Posterior cingulate gyrus (tissue), 11 donors: ENCODE data around the gene AP3B2.
"Not testable (repeated sequence)": the region's sequence is repeated elsewhere in the genome, so short reads cannot be mapped to it uniquely, and the experiment has no call there.

Experiments used
- DNase-seq, 10 donors: peaks; one replicate each; pipeline versions ENCODE4 v3.0.0 to v3.0.0-alpha.2; 2020 to 2021; ENCODE audit warnings: mixed read lengths in 3 of 10
- intact Hi-C: fragments of 100-400 bp; cut with DNase I; formaldehyde crosslinking; loops from one replicate; pipeline ENCODE4 v1.15.1; 2023

Gene AP3B2

DNA sequence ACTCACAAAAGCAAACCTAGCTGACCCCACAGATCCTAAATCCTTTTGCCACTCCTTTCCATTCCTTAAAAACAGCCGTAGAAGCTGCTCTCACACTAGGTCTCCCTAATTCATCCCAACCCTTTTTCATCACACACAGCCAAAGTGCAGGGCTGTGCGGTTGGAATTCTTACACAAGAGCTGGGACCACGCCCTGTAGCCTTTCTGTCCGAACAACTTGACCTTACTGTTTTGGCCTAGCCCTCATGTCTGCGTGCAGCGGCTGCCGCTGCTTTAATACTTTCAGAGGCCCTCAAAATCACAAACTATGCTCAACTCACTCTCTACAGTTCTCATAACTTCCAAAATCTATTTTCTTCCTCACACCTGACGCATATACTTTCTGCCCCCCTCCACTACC lies 3.8 kb downstream of the AP3B2 start:
- intact Hi-C loops, result loop anchor here (5.0 kb wide), 1 partner anchor 164 kb away; the partner anchor contains the start of gene RPS17
- not testable (repeated sequence) for DNase-seq

DNA sequence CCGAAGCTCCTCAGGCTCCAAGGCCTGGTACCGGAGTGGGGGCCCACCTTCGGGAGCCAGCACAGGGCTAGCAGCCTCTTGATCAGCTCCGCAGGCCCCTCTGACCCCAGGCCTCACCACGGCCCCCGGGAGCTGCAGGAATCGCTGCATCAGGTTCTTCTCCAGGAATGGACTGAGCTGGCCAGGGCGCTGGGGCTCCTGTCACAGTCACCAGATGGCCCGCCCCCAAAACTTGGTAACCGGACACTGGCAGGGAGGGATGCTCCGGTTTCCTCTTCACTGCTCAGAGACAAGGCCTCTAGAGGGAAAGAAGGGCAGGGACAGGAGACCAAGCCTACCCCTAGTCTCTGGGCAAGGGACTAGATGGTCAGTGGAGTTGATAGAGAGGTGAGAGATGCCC lies 9.9 kb downstream of the AP3B2 start:
- intact Hi-C loops, result loop anchor here (10.0 kb wide), 1 partner anchor 55 kb away; the partner anchor contains the start of gene CPEB1
- DNase-seq, result peak in 1 of 10 donors; percentile 80

GRCh38 chr15:82698711-82699345 lies 10.8 kb downstream of the AP3B2 start:
- DNase-seq, result peak in 1 of 10 donors; percentile 70
- intact Hi-C loops, result loop anchor here (10.0 kb wide), 1 partner anchor 54 kb away; the partner anchor contains the start of gene CPEB1

GRCh38 chr15:82697735-82698407 lies 11.8 kb downstream of the AP3B2 start:
- intact Hi-C loops, result loop anchor here (10.0 kb wide), 1 partner anchor 53 kb away; the partner anchor contains the start of gene CPEB1
- DNase-seq, result peak in 1 of 10 donors; percentile 44

- peak in 1 of 10 donors; percentile 79 for DNase-seq
- intact Hi-C loops, result loop anchor here (10.0 kb wide), 1 partner anchor 47 kb away; the partner anchor contains the start of gene CPEB1
Observed at GRCh38 chr15:82692171-82692570, 17.5 kb downstream of the AP3B2 start.

- DNase-seq, result peak in 1 of 10 donors; percentile 15
- intact Hi-C loops, result no loop called here
Observed at GRCh38 chr15:82689147-82689546, 20.5 kb downstream of the AP3B2 start.

DNA sequence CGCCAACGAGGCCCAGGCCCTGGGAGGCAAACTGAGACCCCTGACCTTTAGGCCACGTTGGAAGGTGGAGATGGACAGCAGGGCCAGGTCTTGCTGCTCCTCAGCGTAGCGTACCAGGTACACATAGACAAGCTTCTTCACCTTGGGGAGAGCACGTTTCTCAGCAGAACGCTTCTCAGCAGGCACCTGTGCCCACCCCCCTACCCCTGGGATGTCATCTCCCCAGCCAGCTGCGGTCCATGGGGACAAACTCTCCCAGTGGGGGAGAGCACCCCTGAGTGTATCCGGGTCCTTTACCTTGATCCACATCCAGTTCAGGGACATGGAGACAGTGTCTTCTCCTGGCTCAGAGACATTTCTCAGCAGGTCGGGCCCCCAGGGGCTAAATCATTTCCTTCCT lies 21.0 kb downstream of the AP3B2 start:
- peak in 1 of 10 donors; percentile 52 for DNase-seq
- intact Hi-C loops, result no loop called here

GRCh38 chr15:82681371-82681770 lies 28.3 kb downstream of the AP3B2 start:
- peak in 1 of 10 donors; percentile 52 for DNase-seq
- intact Hi-C loops, result no loop called here

DNA sequence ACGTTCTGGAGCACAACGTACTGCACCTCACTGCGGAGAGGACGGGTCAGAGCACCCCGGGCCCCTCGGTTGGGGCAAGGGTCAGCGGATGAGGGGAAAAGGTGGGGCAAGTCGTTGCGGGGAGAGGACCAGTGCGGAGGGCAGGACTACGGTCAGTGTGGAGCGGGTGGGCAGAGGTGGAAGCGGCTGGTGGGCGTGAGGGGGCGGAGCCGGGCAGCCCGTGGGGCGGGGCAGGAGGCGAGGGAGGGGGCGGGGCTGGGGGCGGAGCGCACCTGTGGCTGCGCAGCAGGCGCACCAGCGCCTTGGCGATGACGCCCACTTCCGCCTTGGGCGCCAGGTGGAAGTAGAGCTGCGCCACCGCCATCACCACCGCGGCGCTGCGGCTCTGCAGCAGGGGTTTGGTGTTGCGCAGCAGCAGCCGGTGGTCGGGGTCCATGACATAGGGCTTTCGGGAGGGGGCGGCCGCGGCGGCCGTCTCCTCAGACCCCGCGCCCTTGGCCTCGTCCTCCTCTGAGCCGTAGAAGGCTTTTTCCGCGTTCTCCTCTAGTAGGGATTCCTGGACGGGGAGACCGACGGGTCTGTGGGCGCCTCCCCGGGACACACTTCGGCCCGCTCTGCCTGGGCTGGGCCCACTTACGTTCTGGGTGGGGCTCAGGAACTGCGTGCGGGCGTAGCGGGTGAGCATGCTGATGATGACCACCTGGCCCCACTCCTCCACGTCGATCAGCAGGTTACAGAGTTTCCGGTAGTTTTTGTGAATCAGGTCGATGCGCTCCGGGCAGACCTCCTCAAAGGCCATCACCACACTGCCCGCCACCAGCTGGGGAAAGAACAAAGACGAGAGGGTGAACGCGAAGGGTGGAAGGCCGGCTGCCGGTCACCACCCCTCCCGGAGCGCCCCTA lies 29.2 kb downstream of the AP3B2 start:
- intact Hi-C loops, result no loop called here

GRCh38 chr15:82679626-82680199 lies 30.0 kb downstream of the AP3B2 start:
- intact Hi-C loops, result no loop called here
- peak in 1 of 10 donors; percentile 74 for DNase-seq

More for the DNA sequence above, 29.2 kb downstream of the AP3B2 start:
- DNase-seq, result peak in 1 of 10 donors; percentile 83

DNA sequence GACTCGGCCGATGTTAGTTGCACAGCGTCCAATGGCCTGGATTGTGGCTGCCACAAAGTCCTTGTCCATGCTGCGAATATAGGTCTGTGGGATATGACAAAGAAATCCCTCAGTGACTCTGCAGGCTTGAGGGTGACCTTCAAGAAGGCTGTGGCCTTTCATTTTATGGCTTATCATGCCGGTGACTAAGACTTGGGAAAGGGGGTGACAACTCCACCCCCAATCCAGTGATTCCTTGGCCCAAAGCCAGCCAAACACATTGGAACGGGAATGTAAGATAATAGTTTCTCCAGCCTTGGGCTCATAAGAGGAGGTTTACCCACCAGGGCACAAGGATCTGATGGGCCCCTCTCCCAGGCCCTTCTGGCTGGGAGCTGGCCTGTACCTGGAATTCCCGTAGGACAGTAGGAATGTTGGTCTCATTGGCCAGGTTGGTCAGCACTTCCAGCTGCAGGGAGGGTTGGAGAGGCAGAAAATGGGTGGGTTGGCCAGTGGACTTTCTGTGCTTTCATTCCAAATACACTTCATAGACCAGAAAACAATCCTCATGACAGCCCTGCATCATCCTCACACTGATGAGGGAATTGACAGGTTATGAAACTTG lies 31.9 kb downstream of the AP3B2 start:
- intact Hi-C loops, result no loop called here
- peak in 1 of 10 donors; percentile 31 for DNase-seq

- DNase-seq, result no peak
- intact Hi-C loops, result no loop called here
Observed at GRCh38 chr15:82674873-82675272, 34.8 kb downstream of the AP3B2 start.

DNA sequence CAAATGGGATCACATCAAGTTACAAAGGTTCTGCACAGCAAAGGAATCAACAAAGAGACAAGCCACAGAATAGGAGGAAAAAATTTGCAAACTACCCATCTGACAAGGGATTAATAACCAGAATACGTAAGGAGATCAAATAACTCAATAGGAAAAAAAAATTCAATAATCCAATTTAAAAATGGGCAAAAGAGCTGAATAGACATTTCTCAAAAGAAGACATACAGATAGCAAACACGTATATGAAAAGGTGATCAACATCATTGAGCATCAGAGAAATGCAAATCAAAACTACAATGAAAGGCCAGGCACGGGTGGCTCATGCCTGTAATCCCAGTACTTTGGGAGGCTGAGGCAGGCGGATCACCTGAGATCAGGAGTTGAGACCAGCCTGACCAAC lies 39.0 kb downstream of the AP3B2 start:
- intact Hi-C loops, result no loop called here
- DNase-seq, result no peak

GRCh38 chr15:82666606-82667005 lies 43.1 kb downstream of the AP3B2 start:
- peak in 2 of 10 donors; percentile 31 to 42 for DNase-seq
- intact Hi-C loops, result no loop called here

DNA sequence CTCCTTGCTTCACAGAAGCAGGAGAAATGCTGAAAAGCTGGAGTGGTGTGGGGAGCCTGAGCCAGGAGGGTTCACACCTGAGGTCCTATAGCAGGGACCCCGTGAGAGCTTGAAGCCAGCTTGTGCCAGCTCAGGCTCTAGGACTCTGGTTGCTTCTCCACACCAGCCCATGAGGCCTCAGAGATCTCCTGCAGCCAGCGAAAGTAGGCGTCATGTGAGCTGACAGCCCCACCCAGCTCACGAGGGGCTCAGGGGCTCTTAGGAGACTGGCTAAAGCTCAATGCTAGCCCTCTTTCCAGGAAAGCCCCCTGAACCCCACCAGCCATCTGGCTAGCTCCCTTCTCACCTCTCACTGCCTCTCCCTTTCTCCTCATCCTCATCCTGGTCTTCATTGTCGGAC lies 45.7 kb downstream of the AP3B2 start:
- DNase-seq, result peak in 2 of 10 donors; percentile 31 to 58
- intact Hi-C loops, result no loop called here

GRCh38 chr15:82663186-82663600 lies 46.5 kb downstream of the AP3B2 start:
- DNase-seq, result peak in 3 of 10 donors; percentile 40 to 65 (median 47)
- intact Hi-C loops, result no loop called here

DNA sequence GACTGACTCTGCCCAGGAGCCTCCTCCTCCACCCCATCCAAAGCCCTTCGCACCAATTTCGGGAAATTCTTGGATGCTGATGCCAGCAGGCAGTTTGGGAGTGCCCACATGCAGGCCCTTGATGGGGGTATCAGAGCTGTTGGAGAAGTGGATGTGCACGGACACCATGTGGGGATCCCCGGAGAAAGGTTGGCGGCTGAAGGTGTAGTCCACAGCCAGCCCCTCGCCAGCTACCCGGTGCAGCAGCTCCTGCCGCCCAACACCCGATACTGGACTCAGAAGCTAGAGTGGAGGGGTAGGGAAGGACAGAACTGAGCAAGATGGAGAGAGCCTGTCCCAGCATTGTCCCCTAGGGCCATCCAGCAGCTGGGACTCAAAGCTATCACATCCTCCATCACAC lies 47.0 kb downstream of the AP3B2 start:
- peak in 2 of 10 donors; percentile 48 to 55 for DNase-seq

GRCh38 chr15:82660378-82660777 lies 49.3 kb downstream of the AP3B2 start:
- DNase-seq, result peak in 2 of 10 donors; percentile 16 to 56
- intact Hi-C loops, result no loop called here

More for the DNA sequence above, 47.0 kb downstream of the AP3B2 start:
- intact Hi-C loops, result no loop called here

- intact Hi-C loops, result no loop called here
- peak in 2 of 10 donors; percentile 39 to 51 for DNase-seq
Observed at GRCh38 chr15:82656641-82657266, 52.9 kb downstream of the AP3B2 start.
